Measurements from ENCODE around the gene TNFSF4.
"Not testable (repeated sequence)": the region's sequence is repeated elsewhere in the genome, so short reads cannot be mapped to it uniquely, and the experiment has no call there.

GRCh38 chr1:173234434-173234833 lies 27.3 kb upstream of the TNFSF4 start:
- TF ChIP-seq CTCF, POLR2A (IDR thresholded peaks at IDR 0.05): not testable (repeated sequence)

All from tibial nerve (tissue), 3 donors.